Endodermal cell (in vitro differentiated cells): ENCODE data around the gene LPIN3. TPM values are rescaled to one million over a fixed set of nuclear protein-coding genes. Genes with fewer than 3 reads are reported as not detected.

Source experiments
- DNase-seq: peaks from one replicate; pipeline ENCODE4 v3.0.0-alpha.2; 2017
- H3K27ac ChIP-seq: 2 replicates; pipeline ENCODE4 v1.5.1; 2013; ENCODE audit warnings: mild to moderate bottlenecking, low read depth, low read length, moderate library complexity
- H3K27me3 ChIP-seq: 2 replicates; pipeline ENCODE4 v1.6.1; 2013; ENCODE audit warnings: mild to moderate bottlenecking, low read length, moderate library complexity; ENCODE audit not compliant: insufficient read depth, control insufficient read depth, poor library complexity, severe bottlenecking
- H3K36me3 ChIP-seq: 2 replicates; pipeline ENCODE4 v1.7.0; 2013; ENCODE audit warnings: mild to moderate bottlenecking, low read length, moderate library complexity; ENCODE audit not compliant: control insufficient read depth, insufficient read depth
- H3K4me1 ChIP-seq: one replicate; pipeline ENCODE4 v1.7.0; 2013; ENCODE audit warnings: low read length; ENCODE audit not compliant: control insufficient read depth, insufficient read depth
- H3K4me3 ChIP-seq: 2 replicates; pipeline ENCODE4 v1.5.1; 2013; ENCODE audit warnings: mild to moderate bottlenecking, low read length, moderate library complexity
- H3K9ac ChIP-seq: 2 replicates; pipeline ENCODE4 v1.6.1; 2013; ENCODE audit warnings: mild to moderate bottlenecking, low read length, moderate library complexity; ENCODE audit not compliant: poor library complexity, severe bottlenecking; ENCODE audit errors: extremely low read depth
- H3K9me3 ChIP-seq: 2 replicates; pipeline ENCODE4 v1.6.1; 2013; ENCODE audit warnings: mild to moderate bottlenecking, low read length, moderate library complexity; ENCODE audit not compliant: control insufficient read depth
- H3K27ac Mint-ChIP-seq: 2 replicates; pipeline ENCODE4 v1.8.0; 2020; ENCODE audit warnings: mixed read lengths
- H3K27me3 Mint-ChIP-seq: 2 replicates; pipeline ENCODE4 v1.8.0; 2021; ENCODE audit warnings: mild to moderate bottlenecking, mixed read lengths; ENCODE audit not compliant: insufficient read depth
- H3K36me3 Mint-ChIP-seq: 2 replicates; pipeline ENCODE4 v1.8.0; 2020; ENCODE audit warnings: low read depth, mixed read lengths
- H3K4me1 Mint-ChIP-seq: 2 replicates; pipeline ENCODE4 v1.8.0; 2020; ENCODE audit warnings: mixed read lengths
- H3K4me3 Mint-ChIP-seq: 2 replicates; pipeline ENCODE4 v1.8.0; 2020; ENCODE audit warnings: mild to moderate bottlenecking, moderate library complexity, mixed read lengths
- H3K9me3 Mint-ChIP-seq: 2 replicates; pipeline ENCODE4 v1.8.0; 2020; ENCODE audit warnings: mild to moderate bottlenecking, mixed read lengths
- WGBS, 2 experiments: methylation state at CpG; one replicate each; pipeline versions ENCODE4 v1.1.5 to v1.1.7; 2013; ENCODE audit warnings: missing lambda C conversion rate in 2 of 2, mixed read lengths in 1 of 2; ENCODE audit not compliant: insufficient coverage in 1 of 2, insufficient read length in 1 of 2; 5-methylcytosine and 5-hydroxymethylcytosine counted together
- total RNA-seq, 2 donors: library from RNA; stranded (reverse); fragmentation: NEBNext Ultra II Directional in 1 of 2; extraction: Animal tissue kit (Norgen Biotek cat#: 25700) in 1 of 2; gene quantifications; 2 replicates in 1 of 2; 3 replicates in 1 of 2; pipeline ENCODE4 v1.2.1, GENCODE V29; 2021
- TF ChIP-seq, protein P1 (sequence below): fragments of 200-600 bp; sonication (generic); conservative IDR thresholded peaks from 2 replicates; pipeline ENCODE4 v1.5.0; 2021; ENCODE audit warnings: antibody characterized with exemption, mild to moderate bottlenecking

The LPIN3 gene
- total RNA-seq, 2 donors from 2014 or later, result 13.1 to 13.2 TPM

DNA sequence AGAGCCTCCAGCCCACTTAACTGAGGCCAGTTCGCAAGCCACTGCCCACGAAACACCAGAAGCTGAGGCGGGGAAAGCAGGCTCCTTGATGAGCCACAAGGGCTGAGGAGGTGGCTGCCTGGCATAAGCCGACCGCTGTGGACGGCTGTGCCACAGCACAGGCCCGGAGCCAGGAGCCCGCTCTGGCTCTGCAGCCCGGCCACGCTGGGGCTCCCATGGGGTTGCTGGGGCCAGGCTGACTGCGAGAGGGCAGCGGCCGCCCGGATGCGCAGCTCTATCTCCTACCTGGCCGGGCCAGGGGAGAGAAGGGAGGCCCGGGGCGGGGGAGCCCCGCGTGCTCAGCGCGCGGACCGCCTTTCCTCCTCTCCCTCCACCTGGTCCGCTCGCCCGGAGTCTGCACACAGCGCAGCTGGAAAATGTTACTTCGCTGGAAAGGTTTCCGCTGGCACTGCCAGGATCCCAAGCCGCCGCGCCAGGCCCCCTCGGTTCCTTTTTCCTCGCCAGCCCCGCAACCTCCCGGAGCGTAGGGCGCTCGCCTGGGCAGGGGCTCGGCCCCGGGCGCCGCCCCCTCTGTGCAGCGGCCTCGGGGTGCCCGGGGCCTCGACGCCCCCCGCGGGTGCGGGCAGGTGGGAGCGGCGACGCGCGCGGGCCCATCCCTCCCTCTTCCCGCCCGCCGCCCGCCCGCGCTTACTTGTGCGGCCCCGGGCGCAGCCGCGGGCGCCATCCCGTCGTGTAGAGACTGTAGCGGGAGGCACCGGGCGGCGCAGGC is 25.3 kb downstream of the LPIN3 start:
- Mint-ChIP-seq H3K27me3 (peaks cover 51% of the 10 kb centered on the region), H3K4me1 (peaks cover 6% of the 10 kb centered on the region), H3K9me3 (peaks cover 2% of the 10 kb centered on the region), H3K4me3 (peak overlapping the region; percentile 41), H3K27ac (no peak overlapping the region), H3K36me3 (no peaks in the 10 kb centered on the region)
- Histone ChIP-seq H3K36me3 (no peaks in the 10 kb centered on the region), H3K4me1 (no peaks in the 10 kb centered on the region), H3K27me3 (peaks cover 53% of the 10 kb centered on the region), H3K9ac (no peak overlapping the region), H3K9me3 (no peaks in the 10 kb centered on the region), H3K27ac (no peak overlapping the region), H3K4me3 (no peak overlapping the region)
- WGBS, 2 experiments, result 9 to 26% methylated on average over 20 to 76 of the region's 76 CpGs
- TF ChIP-seq, protein P1, sequence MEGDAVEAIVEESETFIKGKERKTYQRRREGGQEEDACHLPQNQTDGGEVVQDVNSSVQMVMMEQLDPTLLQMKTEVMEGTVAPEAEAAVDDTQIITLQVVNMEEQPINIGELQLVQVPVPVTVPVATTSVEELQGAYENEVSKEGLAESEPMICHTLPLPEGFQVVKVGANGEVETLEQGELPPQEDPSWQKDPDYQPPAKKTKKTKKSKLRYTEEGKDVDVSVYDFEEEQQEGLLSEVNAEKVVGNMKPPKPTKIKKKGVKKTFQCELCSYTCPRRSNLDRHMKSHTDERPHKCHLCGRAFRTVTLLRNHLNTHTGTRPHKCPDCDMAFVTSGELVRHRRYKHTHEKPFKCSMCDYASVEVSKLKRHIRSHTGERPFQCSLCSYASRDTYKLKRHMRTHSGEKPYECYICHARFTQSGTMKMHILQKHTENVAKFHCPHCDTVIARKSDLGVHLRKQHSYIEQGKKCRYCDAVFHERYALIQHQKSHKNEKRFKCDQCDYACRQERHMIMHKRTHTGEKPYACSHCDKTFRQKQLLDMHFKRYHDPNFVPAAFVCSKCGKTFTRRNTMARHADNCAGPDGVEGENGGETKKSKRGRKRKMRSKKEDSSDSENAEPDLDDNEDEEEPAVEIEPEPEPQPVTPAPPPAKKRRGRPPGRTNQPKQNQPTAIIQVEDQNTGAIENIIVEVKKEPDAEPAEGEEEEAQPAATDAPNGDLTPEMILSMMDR, result no peak
- DNase-seq, result peak; percentile 71

DNA sequence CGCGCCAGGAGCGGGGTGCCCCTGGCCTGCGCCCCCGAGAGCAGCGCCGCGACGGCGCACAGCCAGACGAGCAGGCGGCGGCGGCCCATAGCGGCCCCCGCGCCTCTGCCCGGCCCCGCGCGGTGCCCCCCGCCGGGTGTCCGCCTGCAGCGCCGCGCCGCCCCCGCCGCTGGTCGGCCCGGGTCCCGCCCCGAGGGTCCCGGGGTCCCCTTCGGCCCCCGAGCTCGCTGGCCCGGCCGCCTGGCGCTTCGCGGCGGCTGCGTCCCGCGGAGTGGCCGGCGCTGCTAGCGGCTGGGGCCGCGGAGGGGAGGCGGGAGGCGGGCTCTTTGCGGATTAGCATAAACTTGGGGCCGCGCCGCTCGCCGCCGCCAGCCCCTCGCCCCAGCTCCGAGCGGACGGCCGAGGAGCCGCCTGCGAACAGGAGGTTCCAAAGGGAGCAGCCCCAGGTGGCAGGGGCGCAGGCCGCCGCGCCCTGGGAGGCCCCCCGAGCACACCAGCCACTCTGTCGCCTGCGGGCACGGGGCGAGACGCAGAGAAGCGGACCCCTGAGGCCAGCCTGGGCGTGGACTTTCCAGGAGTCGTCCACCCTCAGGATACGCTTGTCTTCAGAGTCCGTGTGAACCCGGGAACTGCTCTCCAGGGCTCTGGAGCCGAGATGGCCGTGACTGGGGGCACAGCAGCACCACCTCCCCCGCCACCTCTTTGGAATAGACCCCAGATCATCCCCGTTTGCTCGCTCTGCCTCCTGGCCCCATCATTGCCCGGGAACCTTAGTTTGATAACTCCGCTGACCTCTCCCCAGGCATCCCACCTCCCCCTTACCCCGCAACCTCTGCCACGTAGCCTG is 26.1 kb downstream of the LPIN3 start, which contains the start of gene EMILIN3:
EMILIN3 (minus strand) TSS at position 273 of the 847 bp plus-strand sequence; CDS start at position 89, 184 bp downstream.
- Histone ChIP-seq H3K27me3 (peaks cover 53% of the 10 kb centered on the region), H3K4me3 (peak within 1 kb of the TSS; percentile 65), H3K36me3 (no peaks in the 10 kb centered on the region), H3K27ac (no peak within 1 kb of the TSS), H3K4me1 (no peaks in the 10 kb centered on the region), H3K9me3 (no peaks in the 10 kb centered on the region), H3K9ac (no peak within 1 kb of the TSS)
- 7 to 11% methylated on average over 13 to 93 of the region's 93 CpGs for WGBS, 2 experiments
- TF ChIP-seq, protein P1, result no peak
- peaks cover 8% of the 10 kb centered on the region for H3K9me3 Mint-ChIP-seq
- no peak within 1 kb of the TSS for H3K27ac Mint-ChIP-seq
- DNase-seq, result peak; percentile 80
- H3K4me1 Mint-ChIP-seq, result peaks cover 6% of the 10 kb centered on the region
- H3K36me3 Mint-ChIP-seq, result no peaks in the 10 kb centered on the region
- H3K27me3 Mint-ChIP-seq, result peaks cover 57% of the 10 kb centered on the region
- H3K4me3 Mint-ChIP-seq, result peak within 1 kb of the TSS; percentile 54

DNA sequence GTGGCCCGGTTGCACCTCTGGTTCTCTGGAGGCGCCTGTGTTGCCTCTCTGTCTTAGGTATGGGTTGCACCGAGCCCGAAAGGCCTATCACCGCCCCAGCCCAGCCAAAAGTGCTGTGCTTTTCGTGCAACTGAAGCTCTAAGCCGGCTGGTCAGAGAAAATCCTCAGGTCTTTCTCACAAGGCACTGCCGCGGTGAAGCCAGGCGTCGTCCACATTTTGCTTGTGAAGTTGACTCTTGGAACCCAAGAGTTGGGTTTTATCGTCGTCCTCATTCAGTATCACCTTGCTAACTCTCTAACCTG is 26.7 kb downstream of the LPIN3 start:
- H3K9me3 ChIP-seq, result no peaks in the 10 kb centered on the region
- Mint-ChIP-seq H3K9me3 (peaks cover 13% of the 10 kb centered on the region), H3K27me3 (peaks cover 57% of the 10 kb centered on the region), H3K4me3 (peak overlapping the region; percentile 54), H3K27ac (no peak overlapping the region), H3K4me1 (peaks cover 6% of the 10 kb centered on the region), H3K36me3 (no peaks in the 10 kb centered on the region)
- H3K9ac ChIP-seq, result no peak overlapping the region
- H3K27ac ChIP-seq, result no peak overlapping the region
- no peak overlapping the region for H3K4me3 ChIP-seq
- peaks cover 53% of the 10 kb centered on the region for H3K27me3 ChIP-seq
- WGBS, 2 experiments, result 69 to 71% methylated on average over 13 of the region's 13 CpGs
- H3K36me3 ChIP-seq, result no peaks in the 10 kb centered on the region
- no peaks in the 10 kb centered on the region for H3K4me1 ChIP-seq
- DNase-seq, result no peak
- TF ChIP-seq, protein P1, result no peak
